Activated T-helper 17 cell treated with anti-CD3 and anti-CD28 coated beads, Interleukin-2, amount 50 U/mL, for 72 hours (primary cell): ENCODE results near the gene CYTH2. TPM values are rescaled to one million over a fixed set of nuclear protein-coding genes. Genes with fewer than 3 reads are reported as not detected.

Experiments used
- ATAC-seq: fragments of 150-1000 bp; cut with Tn5 transposase; replicated peaks from 2 replicates; pipeline ENCODE4 v1.10.0; 2021; ENCODE audit warnings: mild to moderate bottlenecking, moderate library complexity
- H3K27ac Mint-ChIP-seq: one replicate; pipeline ENCODE4 v1.8.0; 2022; ENCODE audit warnings: mixed read lengths
- H3K27me3 Mint-ChIP-seq: one replicate; pipeline ENCODE4 v1.8.0; 2022; ENCODE audit warnings: mixed read lengths
- H3K36me3 Mint-ChIP-seq: one replicate; pipeline ENCODE4 v1.8.0; 2022; ENCODE audit warnings: low read depth, mild to moderate bottlenecking, mixed read lengths
- H3K4me1 Mint-ChIP-seq: one replicate; pipeline ENCODE4 v1.8.0; 2022; ENCODE audit warnings: mixed read lengths
- H3K4me3 Mint-ChIP-seq: one replicate; pipeline ENCODE4 v1.8.0; 2022; ENCODE audit warnings: mild to moderate bottlenecking, mixed read lengths
- H3K9me3 Mint-ChIP-seq: one replicate; pipeline ENCODE4 v1.8.0; 2022; ENCODE audit warnings: mixed read lengths
- total RNA-seq, 2 donors: library from RNA; stranded (reverse); gene quantifications; one replicate each; pipeline ENCODE4 v1.2.3, GENCODE V29; 2022

CYTH2 gene
- total RNA-seq, 2 donors from 2014 or later: 30.6 to 35.4 TPM

GRCh38 chr19:48461982-48462655 is 7.0 kb upstream of the CYTH2 start:
- no peaks in the 10 kb centered on the region for H3K4me1 Mint-ChIP-seq
- no peak overlapping the region for H3K4me3 Mint-ChIP-seq
- H3K36me3 Mint-ChIP-seq: peaks cover 41% of the 10 kb centered on the region
- no peaks in the 10 kb centered on the region for H3K27me3 Mint-ChIP-seq
- ATAC-seq: no peak
- H3K27ac Mint-ChIP-seq: no peak overlapping the region
- H3K9me3 Mint-ChIP-seq: no peaks in the 10 kb centered on the region

- Mint-ChIP-seq H3K9me3 (no peaks in the 10 kb centered on the region), H3K27me3 (no peaks in the 10 kb centered on the region), H3K36me3 (peaks cover 17% of the 10 kb centered on the region), H3K4me3 (no peak overlapping the region), H3K27ac (peak overlapping the region; percentile 65), H3K4me1 (no peaks in the 10 kb centered on the region)
- no peak for ATAC-seq
Observed at GRCh38 chr19:48465215-48465614, 4.0 kb upstream of the CYTH2 start.

- no peak for ATAC-seq
- no peak overlapping the region for H3K27ac Mint-ChIP-seq
- H3K9me3 Mint-ChIP-seq: no peaks in the 10 kb centered on the region
- H3K4me1 Mint-ChIP-seq: peaks cover 5% of the 10 kb centered on the region
- no peak overlapping the region for H3K4me3 Mint-ChIP-seq
- H3K36me3 Mint-ChIP-seq: peaks cover 22% of the 10 kb centered on the region
- H3K27me3 Mint-ChIP-seq: no peaks in the 10 kb centered on the region
Observed at GRCh38 chr19:48466561-48467325, 2.4 kb upstream of the CYTH2 start.

GRCh38 chr19:48468772-48469288 is 339 bp upstream of the CYTH2 start:
- peak overlapping the region; percentile 80 for H3K4me3 Mint-ChIP-seq
- H3K27me3 Mint-ChIP-seq: no peaks in the 10 kb centered on the region
- peaks cover 5% of the 10 kb centered on the region for H3K4me1 Mint-ChIP-seq
- H3K27ac Mint-ChIP-seq: peak overlapping the region; percentile 79
- H3K9me3 Mint-ChIP-seq: no peaks in the 10 kb centered on the region
- H3K36me3 Mint-ChIP-seq: peaks cover 30% of the 10 kb centered on the region
- peak; percentile 92 for ATAC-seq

GRCh38 chr19:48469934-48470680 is 938 bp downstream of the CYTH2 start:
- ATAC-seq: no peak
- H3K27ac Mint-ChIP-seq: peak overlapping the region; percentile 20
- H3K36me3 Mint-ChIP-seq: peaks cover 40% of the 10 kb centered on the region
- peaks cover 9% of the 10 kb centered on the region for H3K4me1 Mint-ChIP-seq
- H3K4me3 Mint-ChIP-seq: peak overlapping the region; percentile 80
- H3K9me3 Mint-ChIP-seq: no peaks in the 10 kb centered on the region
- no peaks in the 10 kb centered on the region for H3K27me3 Mint-ChIP-seq

GRCh38 chr19:48470856-48471255 is 1.7 kb downstream of the CYTH2 start:
- Mint-ChIP-seq H3K36me3 (peaks cover 47% of the 10 kb centered on the region), H3K27me3 (no peaks in the 10 kb centered on the region), H3K9me3 (no peaks in the 10 kb centered on the region), H3K4me1 (peaks cover 9% of the 10 kb centered on the region), H3K4me3 (peak overlapping the region; percentile 16), H3K27ac (peak overlapping the region; percentile 66)
- ATAC-seq: no peak

- no peak overlapping the region for H3K27ac Mint-ChIP-seq
- no peaks in the 10 kb centered on the region for H3K27me3 Mint-ChIP-seq
- no peak overlapping the region for H3K4me3 Mint-ChIP-seq
- peaks cover 9% of the 10 kb centered on the region for H3K4me1 Mint-ChIP-seq
- H3K9me3 Mint-ChIP-seq: no peaks in the 10 kb centered on the region
- no peak for ATAC-seq
- H3K36me3 Mint-ChIP-seq: peaks cover 49% of the 10 kb centered on the region
Observed at GRCh38 chr19:48471836-48472235, 2.7 kb downstream of the CYTH2 start.

GRCh38 chr19:48473161-48473966 is 4.2 kb downstream of the CYTH2 start:
- Mint-ChIP-seq H3K27me3 (no peaks in the 10 kb centered on the region), H3K4me1 (peaks cover 9% of the 10 kb centered on the region), H3K27ac (peak overlapping the region; percentile 25), H3K36me3 (peaks cover 49% of the 10 kb centered on the region), H3K9me3 (no peaks in the 10 kb centered on the region), H3K4me3 (no peak overlapping the region)
- no peak for ATAC-seq

GRCh38 chr19:48474084-48474592 is 5.0 kb downstream of the CYTH2 start:
- Mint-ChIP-seq H3K36me3 (peaks cover 49% of the 10 kb centered on the region), H3K27me3 (no peaks in the 10 kb centered on the region), H3K4me3 (no peak overlapping the region), H3K9me3 (no peaks in the 10 kb centered on the region), H3K27ac (peak overlapping the region; percentile 56), H3K4me1 (peaks cover 9% of the 10 kb centered on the region)
- ATAC-seq: no peak

GRCh38 chr19:48475369-48476068 is 6.3 kb downstream of the CYTH2 start:
- Mint-ChIP-seq H3K36me3 (peaks cover 49% of the 10 kb centered on the region), H3K9me3 (no peaks in the 10 kb centered on the region), H3K4me1 (peaks cover 15% of the 10 kb centered on the region), H3K27ac (peak overlapping the region; percentile 33), H3K4me3 (no peak overlapping the region), H3K27me3 (no peaks in the 10 kb centered on the region)
- no peak for ATAC-seq

GRCh38 chr19:48476176-48476575 is 7.0 kb downstream of the CYTH2 start:
- Mint-ChIP-seq H3K4me1 (peaks cover 16% of the 10 kb centered on the region), H3K27me3 (no peaks in the 10 kb centered on the region), H3K9me3 (no peaks in the 10 kb centered on the region), H3K27ac (peak overlapping the region; percentile 33), H3K36me3 (peaks cover 43% of the 10 kb centered on the region), H3K4me3 (no peak overlapping the region)
- no peak for ATAC-seq

- peaks cover 17% of the 10 kb centered on the region for H3K4me1 Mint-ChIP-seq
- H3K36me3 Mint-ChIP-seq: peaks cover 33% of the 10 kb centered on the region
- no peak overlapping the region for H3K27ac Mint-ChIP-seq
- no peak for ATAC-seq
- no peaks in the 10 kb centered on the region for H3K9me3 Mint-ChIP-seq
- no peak overlapping the region for H3K4me3 Mint-ChIP-seq
- no peaks in the 10 kb centered on the region for H3K27me3 Mint-ChIP-seq
Observed at GRCh38 chr19:48477067-48477685, 8.0 kb downstream of the CYTH2 start.
